Lower lobe of right lung (tissue), 2 donors: ENCODE data around the gene GREB1L. TPM values are rescaled to one million over a fixed set of nuclear protein-coding genes. Genes with fewer than 3 reads are reported as not detected.
"Not testable (repeated sequence)": the region's sequence is repeated elsewhere in the genome, so short reads cannot be mapped to it uniquely, and the experiment has no call there.

Source experiments
- ATAC-seq, 2 donors: fragments of 200-7000 bp; cut with Tn5 transposase; one replicate each; pipeline ENCODE4 v1.9.1; 2020 to 2022; ENCODE audit warnings: mild to moderate bottlenecking in 2 of 2, moderate library complexity in 2 of 2
- DNase-seq: peaks from one replicate; pipeline ENCODE4 v3.0.0-alpha.2; 2020
- H3K27ac ChIP-seq: fragments of 200-600 bp; one replicate; pipeline ENCODE4 v1.8.0; 2022
- H3K27me3 ChIP-seq: fragments of 200-600 bp; one replicate; pipeline ENCODE4 v1.8.0; 2022; ENCODE audit warnings: low read depth
- H3K36me3 ChIP-seq: fragments of 200-600 bp; one replicate; pipeline ENCODE4 v1.8.0; 2022; ENCODE audit warnings: mild to moderate bottlenecking
- H3K4me1 ChIP-seq: fragments of 200-600 bp; one replicate; pipeline ENCODE4 v1.8.0; 2022
- H3K4me3 ChIP-seq: fragments of 200-600 bp; one replicate; pipeline ENCODE4 v1.8.0; 2022; ENCODE audit warnings: mild to moderate bottlenecking
- H3K9me3 ChIP-seq: fragments of 200-600 bp; one replicate; pipeline ENCODE4 v1.8.0; 2022
- CTCF ChIP-seq: fragments of 200-600 bp; IDR thresholded peaks from one replicate; pipeline ENCODE4 v1.8.0; 2022; ENCODE audit warnings: antibody characterized with exemption, mild to moderate bottlenecking
- intact Hi-C: fragments of 100-400 bp; cut with DNase I; formaldehyde crosslinking; loops from one replicate; pipeline ENCODE4 v1.11.0; 2022
- total RNA-seq: library from RNA; stranded (reverse); fragmentation: NEBNext Ultra II Directional; extraction: Animal tissue kit (Norgen Biotek cat#: 25700); gene quantifications from one replicate; pipeline ENCODE4 v1.2.1, GENCODE V29; 2021
- donor health status: DM: no; HTN: yes; CAD: no; lungs with severe emphysema.

The GREB1L gene
- total RNA-seq, 1 donor from 2014 or later: 0.74 TPM

GRCh38 chr18:21272016-21272579 lies 30.1 kb downstream of the GREB1L start:
- DNase-seq (no peak), ATAC-seq (no peak)
- no peaks in the 10 kb centered on the region for H3K27me3 ChIP-seq
- intact Hi-C loops: no loop called here
- H3K4me1 ChIP-seq: no peaks in the 10 kb centered on the region
- H3K4me3 ChIP-seq: no peak overlapping the region
- no peaks in the 10 kb centered on the region for H3K36me3 ChIP-seq
- no peaks in the 10 kb centered on the region for H3K9me3 ChIP-seq
- H3K27ac ChIP-seq: no peak overlapping the region
- no peak for TF ChIP-seq CTCF

- ATAC-seq (no peak), DNase-seq (no peak)
- Histone ChIP-seq H3K4me1 (no peaks in the 10 kb centered on the region), H3K4me3 (no peak overlapping the region), H3K9me3 (no peaks in the 10 kb centered on the region), H3K27ac (no peak overlapping the region), H3K27me3 (no peaks in the 10 kb centered on the region), H3K36me3 (no peaks in the 10 kb centered on the region)
- no peak for TF ChIP-seq CTCF
- intact Hi-C loops: no loop called here
These were observed 31.5 kb downstream of the GREB1L start for GRCh38 chr18:21273568-21273967.

GRCh38 chr18:21275645-21276044 lies 33.6 kb downstream of the GREB1L start:
- TF ChIP-seq CTCF: no peak
- H3K9me3 ChIP-seq: no peaks in the 10 kb centered on the region
- H3K27ac ChIP-seq: no peak overlapping the region
- H3K27me3 ChIP-seq: no peaks in the 10 kb centered on the region
- H3K4me3 ChIP-seq: no peak overlapping the region
- ATAC-seq (no peak), DNase-seq (no peak)
- H3K4me1 ChIP-seq: no peaks in the 10 kb centered on the region
- H3K36me3 ChIP-seq: no peaks in the 10 kb centered on the region
- intact Hi-C loops: no loop called here

GRCh38 chr18:21277578-21277977 lies 35.5 kb downstream of the GREB1L start:
- Histone ChIP-seq H3K27ac (no peak overlapping the region), H3K4me3 (no peak overlapping the region), H3K36me3 (no peaks in the 10 kb centered on the region), H3K27me3 (no peaks in the 10 kb centered on the region), H3K4me1 (no peaks in the 10 kb centered on the region), H3K9me3 (no peaks in the 10 kb centered on the region)
- intact Hi-C loops: no loop called here
- TF ChIP-seq CTCF: no peak
- no peak for ATAC-seq
- no peak for DNase-seq

- H3K36me3 ChIP-seq: not testable (repeated sequence)
These were observed 36.2 kb downstream of the GREB1L start for GRCh38 chr18:21278218-21278617.

DNA sequence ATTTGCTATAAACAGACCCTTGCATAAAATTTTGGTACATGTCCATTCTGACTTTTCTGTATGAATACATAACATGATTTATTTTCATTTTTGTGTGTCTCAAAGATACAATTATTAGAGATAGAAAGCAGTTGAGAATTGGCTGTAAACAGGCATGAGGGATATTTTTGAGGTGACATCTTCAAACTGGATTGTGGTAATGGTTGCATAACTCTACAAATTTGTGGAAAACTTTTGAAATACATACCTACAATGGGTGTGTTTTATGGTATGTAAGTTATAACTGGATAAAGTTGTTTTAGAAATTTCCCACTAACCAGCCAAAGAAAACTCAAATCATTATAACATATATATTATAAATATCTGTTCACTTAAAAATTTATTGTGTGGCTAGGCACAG lies 39.6 kb downstream of the GREB1L start:
- ATAC-seq (no peak), DNase-seq (no peak)
- H3K4me1 ChIP-seq: no peaks in the 10 kb centered on the region
- H3K27me3 ChIP-seq: no peaks in the 10 kb centered on the region
- no peak for TF ChIP-seq CTCF
- no peaks in the 10 kb centered on the region for H3K9me3 ChIP-seq
- H3K27ac ChIP-seq: no peak overlapping the region
- H3K4me3 ChIP-seq: no peak overlapping the region
- H3K36me3 ChIP-seq: no peaks in the 10 kb centered on the region
- intact Hi-C loops: no loop called here

More at GRCh38 chr18:21278218-21278617, 36.2 kb downstream of the GREB1L start:
- H3K4me3 ChIP-seq, H3K27me3 ChIP-seq, H3K9me3 ChIP-seq, ATAC-seq, H3K27ac ChIP-seq, H3K4me1 ChIP-seq, intact Hi-C loops, DNase-seq: not testable (repeated sequence)
